ENCODE results near the gene KDM2A.
A peak's percentile ranks its signal among the peaks of the same experiment; 100 is the strongest.

The KDM2A gene

DNA sequence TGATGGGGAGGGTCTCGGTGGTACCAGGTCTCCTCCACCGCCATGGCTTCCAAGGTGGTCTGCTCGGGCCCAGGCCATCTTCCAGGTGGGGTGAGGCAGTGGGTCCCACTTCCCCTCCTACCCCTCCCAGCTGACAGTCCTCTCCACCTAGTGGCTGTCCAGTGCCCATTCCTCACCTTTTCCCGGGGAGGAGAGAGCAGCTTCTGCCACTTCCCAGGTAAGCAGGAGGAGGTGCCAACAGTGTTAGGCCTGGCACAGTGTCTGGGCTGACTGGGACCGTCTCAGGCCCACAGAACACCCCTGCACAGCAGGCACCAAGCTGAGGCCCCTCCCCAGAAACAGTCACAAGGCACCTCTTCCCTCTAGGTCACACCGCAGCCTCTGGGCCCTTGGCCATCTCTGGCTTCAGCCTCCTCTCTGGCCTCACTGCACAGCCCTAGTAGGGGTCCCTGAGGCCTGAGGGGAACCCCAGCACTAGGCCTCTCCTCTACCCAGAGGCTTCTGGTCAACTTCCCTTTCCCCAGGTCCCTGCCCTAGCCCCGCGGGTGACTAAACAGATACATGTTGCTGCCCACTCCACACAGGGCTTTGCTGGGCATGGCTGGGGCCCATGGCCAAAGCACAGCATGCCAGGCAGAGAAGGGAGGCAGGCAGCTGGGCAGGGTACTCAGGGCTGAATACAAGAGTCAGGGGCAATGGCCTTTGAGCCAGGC lies 167.7 kb downstream of the KDM2A start:
- no peak for DNase-seq

DNA sequence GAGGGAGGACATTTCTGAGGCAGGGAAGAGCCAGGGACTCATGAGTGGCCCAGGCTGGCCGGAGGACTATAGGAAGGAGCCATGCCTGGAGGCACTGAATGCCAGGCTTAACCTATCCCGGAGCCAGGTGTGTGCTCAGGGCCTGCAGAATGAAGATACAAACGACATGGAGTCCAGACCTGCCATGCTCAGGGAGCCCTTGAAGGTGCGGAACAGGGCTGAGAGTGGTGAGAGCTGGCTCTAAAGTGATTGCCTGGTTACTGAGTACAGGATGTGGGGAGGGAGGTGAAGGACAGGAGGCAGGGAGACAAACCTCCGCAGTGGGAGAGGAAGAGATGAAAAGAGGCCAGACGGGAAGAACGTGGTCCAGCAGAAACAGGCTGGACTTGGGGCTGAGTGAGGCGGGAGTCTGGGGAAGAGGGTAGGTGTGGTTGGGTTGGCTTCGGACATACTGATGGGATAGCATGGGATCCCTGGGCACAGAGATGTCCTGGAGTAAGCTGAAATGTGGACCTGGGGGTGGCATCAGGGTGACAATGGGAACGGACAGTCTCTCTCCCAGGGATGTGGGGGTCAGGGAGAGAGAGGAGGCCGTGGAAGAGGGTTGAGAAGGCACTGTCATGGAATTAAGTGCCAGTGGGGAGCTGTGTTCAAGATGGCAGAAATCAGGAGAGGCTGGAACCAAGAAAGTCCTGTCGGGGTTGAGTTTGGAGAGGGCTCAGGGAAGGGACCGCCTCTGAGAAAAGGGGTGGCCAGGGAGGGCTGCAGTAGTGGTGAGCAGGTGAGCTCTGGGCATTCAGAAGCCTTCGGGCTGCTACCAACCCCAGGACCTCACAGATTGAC lies 168.5 kb downstream of the KDM2A start:
- no peak for DNase-seq
- peaks cover 5% of the 10 kb centered on the region for H3K4me1 ChIP-seq (ENCODE audit: control insufficient read depth, low read depth, low read length)
- H3K27me3 ChIP-seq (ENCODE audit: insufficient read depth, low read length, poor library complexity), result no peaks in the 10 kb centered on the region
- H3K36me3 ChIP-seq (ENCODE audit: control insufficient read depth, insufficient read depth, low read length), result peaks cover 8% of the 10 kb centered on the region
- WGBS (ENCODE audit: extremely low coverage, insufficient coverage, low lambda C conversion rate), result no CpG with 5 or more reads among the region's 14 CpGs
- H4K8ac ChIP-seq (ENCODE audit: low read depth, low read length), result no peak overlapping the region
- H3K79me2 ChIP-seq (ENCODE audit: control insufficient read depth, insufficient read depth, low read length), result no peaks in the 10 kb centered on the region
- no peak overlapping the region for H2BK15ac ChIP-seq (replicated peaks; ENCODE audit: low read depth)
- peak overlapping the region; percentile 91 for H2AK5ac ChIP-seq (ENCODE audit: low read length)
- H3K9ac ChIP-seq (ENCODE audit: low read length), result peak overlapping the region; percentile 90
- no peak overlapping the region for H3K23ac ChIP-seq (ENCODE audit: low read length)
- H3K56ac ChIP-seq (ENCODE audit: low read length), result peak overlapping the region; percentile 93
- H3K4ac ChIP-seq (ENCODE audit: low read depth, low read length), result peak overlapping the region; percentile 25
- H2BK5ac ChIP-seq (ENCODE audit: low read length), result peak overlapping the region; percentile 39
- no peak overlapping the region for H3K4me3 ChIP-seq (ENCODE audit: low read length)
- peaks cover 8% of the 10 kb centered on the region for H3K79me1 ChIP-seq (ENCODE audit: low read length)
- peak overlapping the region; percentile 88 for H3K27ac ChIP-seq (ENCODE audit: low read depth, low read length)
- peak overlapping the region; percentile 33 for H4K5ac ChIP-seq (ENCODE audit: low read length)
- H3K4me2 ChIP-seq (ENCODE audit: low read length), result peak overlapping the region; percentile 53
- H2BK120ac ChIP-seq (ENCODE audit: low read depth, low read length), result no peak overlapping the region
- no peak overlapping the region for H3K18ac ChIP-seq (ENCODE audit: low read length)

More for the DNA sequence above, 167.7 kb downstream of the KDM2A start:
- no CpG with 5 or more reads among the region's 8 CpGs for WGBS (ENCODE audit: extremely low coverage, insufficient coverage, low lambda C conversion rate)
- no peak overlapping the region for H3K56ac ChIP-seq (ENCODE audit: low read length)
- H3K4me1 ChIP-seq (ENCODE audit: control insufficient read depth, low read depth, low read length), result peaks cover 5% of the 10 kb centered on the region
- no peak overlapping the region for H3K4me2 ChIP-seq (ENCODE audit: low read length)
- no peak overlapping the region for H3K18ac ChIP-seq (ENCODE audit: low read length)
- H2BK120ac ChIP-seq (ENCODE audit: low read depth, low read length), result no peak overlapping the region
- H2BK15ac ChIP-seq (replicated peaks; ENCODE audit: low read depth), result no peak overlapping the region
- H2BK5ac ChIP-seq (ENCODE audit: low read length), result no peak overlapping the region
- no peak overlapping the region for H4K5ac ChIP-seq (ENCODE audit: low read length)
- no peak overlapping the region for H4K8ac ChIP-seq (ENCODE audit: low read depth, low read length)
- H3K79me1 ChIP-seq (ENCODE audit: low read length), result peaks cover 8% of the 10 kb centered on the region
- no peak overlapping the region for H3K4ac ChIP-seq (ENCODE audit: low read depth, low read length)
- H3K9ac ChIP-seq (ENCODE audit: low read length), result no peak overlapping the region
- H2AK5ac ChIP-seq (ENCODE audit: low read length), result no peak overlapping the region
- no peaks in the 10 kb centered on the region for H3K27me3 ChIP-seq (ENCODE audit: insufficient read depth, low read length, poor library complexity)
- no peak overlapping the region for H3K4me3 ChIP-seq (ENCODE audit: low read length)
- no peaks in the 10 kb centered on the region for H3K79me2 ChIP-seq (ENCODE audit: control insufficient read depth, insufficient read depth, low read length)
- H3K23ac ChIP-seq (ENCODE audit: low read length), result no peak overlapping the region
- peaks cover 11% of the 10 kb centered on the region for H3K36me3 ChIP-seq (ENCODE audit: control insufficient read depth, insufficient read depth, low read length)
- no peak overlapping the region for H3K27ac ChIP-seq (ENCODE audit: low read depth, low read length)

DNA sequence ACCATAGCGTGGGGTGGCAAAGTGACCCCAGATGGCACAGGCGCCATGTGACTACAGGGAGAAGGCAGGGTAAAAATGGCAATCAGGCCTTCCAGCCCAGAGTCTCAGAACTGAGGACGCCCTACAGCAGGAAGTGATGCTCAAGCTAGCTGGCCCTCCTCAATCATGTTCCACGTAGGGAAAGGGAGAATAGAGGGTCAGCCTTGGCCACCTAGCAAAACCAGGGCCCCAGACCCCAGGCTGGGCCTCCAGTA lies 169.1 kb downstream of the KDM2A start:
- H4K5ac ChIP-seq (ENCODE audit: low read length), result peak overlapping the region; percentile 33
- peak overlapping the region; percentile 88 for H3K27ac ChIP-seq (ENCODE audit: low read depth, low read length)
- DNase-seq, result no peak
- no peak overlapping the region for H2BK120ac ChIP-seq (ENCODE audit: low read depth, low read length)
- no peak overlapping the region for H3K23ac ChIP-seq (ENCODE audit: low read length)
- H2BK5ac ChIP-seq (ENCODE audit: low read length), result peak overlapping the region; percentile 39
- peak overlapping the region; percentile 93 for H3K56ac ChIP-seq (ENCODE audit: low read length)
- peaks cover 4% of the 10 kb centered on the region for H3K36me3 ChIP-seq (ENCODE audit: control insufficient read depth, insufficient read depth, low read length)
- no CpG with 5 or more reads among the region's 4 CpGs for WGBS (ENCODE audit: extremely low coverage, insufficient coverage, low lambda C conversion rate)
- H3K27me3 ChIP-seq (ENCODE audit: insufficient read depth, low read length, poor library complexity), result no peaks in the 10 kb centered on the region
- H4K8ac ChIP-seq (ENCODE audit: low read depth, low read length), result no peak overlapping the region
- no peak overlapping the region for H3K4me3 ChIP-seq (ENCODE audit: low read length)
- peak overlapping the region; percentile 91 for H2AK5ac ChIP-seq (ENCODE audit: low read length)
- H3K79me1 ChIP-seq (ENCODE audit: low read length), result peaks cover 8% of the 10 kb centered on the region
- H3K4me1 ChIP-seq (ENCODE audit: control insufficient read depth, low read depth, low read length), result peaks cover 5% of the 10 kb centered on the region
- peak overlapping the region; percentile 90 for H3K9ac ChIP-seq (ENCODE audit: low read length)
- no peak overlapping the region for H2BK15ac ChIP-seq (replicated peaks; ENCODE audit: low read depth)
- H3K4ac ChIP-seq (ENCODE audit: low read depth, low read length), result peak overlapping the region; percentile 25
- H3K4me2 ChIP-seq (ENCODE audit: low read length), result peak overlapping the region; percentile 53
- no peak overlapping the region for H3K18ac ChIP-seq (ENCODE audit: low read length)
- no peaks in the 10 kb centered on the region for H3K79me2 ChIP-seq (ENCODE audit: control insufficient read depth, insufficient read depth, low read length)

DNA sequence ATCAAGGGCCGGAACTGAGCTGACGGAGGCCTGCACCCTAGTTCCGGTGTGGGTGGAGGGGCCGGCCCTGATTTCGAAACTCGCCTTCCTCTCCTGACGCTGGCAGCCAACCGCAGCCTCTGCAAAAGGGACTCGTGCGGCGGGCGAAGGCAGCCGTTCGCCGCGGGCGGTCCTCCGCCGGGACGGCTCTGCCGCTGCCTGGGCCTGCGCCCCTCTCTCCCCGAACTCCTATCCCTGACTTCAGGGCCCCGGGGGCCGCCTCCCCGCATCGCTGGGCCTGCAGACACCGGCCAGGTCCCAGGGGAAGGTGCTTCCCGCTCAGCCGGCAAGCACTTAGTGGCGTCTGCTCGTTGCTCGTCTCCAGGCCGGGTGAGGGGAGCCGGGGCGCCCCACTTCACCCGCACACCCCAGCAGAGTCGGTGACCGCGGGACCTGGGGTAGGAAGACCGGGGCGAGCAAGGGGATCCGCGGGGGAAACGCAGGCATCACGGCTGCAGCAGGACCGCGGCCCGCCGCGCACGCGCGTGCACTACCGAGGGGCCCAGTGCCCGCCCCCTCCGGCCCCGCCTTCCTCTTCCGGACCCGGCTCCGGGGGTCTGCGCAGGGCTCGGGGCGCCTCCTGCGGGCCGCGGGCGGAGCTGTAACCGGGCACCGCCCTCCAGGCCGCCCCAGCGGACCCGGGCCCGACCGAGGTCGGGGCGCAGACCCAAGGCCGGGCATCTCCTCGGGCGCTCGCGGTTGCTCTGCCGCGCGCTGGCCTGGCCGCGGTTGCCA lies 169.6 kb downstream of the KDM2A start:
- Histone ChIP-seq H3K79me2 (ENCODE audit: control insufficient read depth, insufficient read depth, low read length) (no peaks in the 10 kb centered on the region), H4K8ac (ENCODE audit: low read depth, low read length) (no peak overlapping the region), H3K4me2 (ENCODE audit: low read length) (peak overlapping the region; percentile 53), H3K4me3 (ENCODE audit: low read length) (peak overlapping the region; percentile 55), H3K56ac (ENCODE audit: low read length) (peak overlapping the region; percentile 93), H3K9ac (ENCODE audit: low read length) (peak overlapping the region; percentile 90), H2AK5ac (ENCODE audit: low read length) (no peak overlapping the region), H3K79me1 (ENCODE audit: low read length) (peaks cover 8% of the 10 kb centered on the region), H2BK120ac (ENCODE audit: low read depth, low read length) (no peak overlapping the region), H3K27ac (ENCODE audit: low read depth, low read length) (peak overlapping the region; percentile 88), H3K4me1 (ENCODE audit: control insufficient read depth, low read depth, low read length) (peaks cover 5% of the 10 kb centered on the region), H3K23ac (ENCODE audit: low read length) (peak overlapping the region; percentile 90), H2BK15ac (replicated peaks; ENCODE audit: low read depth) (no peak overlapping the region), H3K4ac (ENCODE audit: low read depth, low read length) (peak overlapping the region; percentile 90), H3K27me3 (ENCODE audit: insufficient read depth, low read length, poor library complexity) (no peaks in the 10 kb centered on the region), H3K36me3 (ENCODE audit: control insufficient read depth, insufficient read depth, low read length) (peaks cover 4% of the 10 kb centered on the region), H2BK5ac (ENCODE audit: low read length) (peak overlapping the region; percentile 69), H4K5ac (ENCODE audit: low read length) (peak overlapping the region; percentile 33), H3K18ac (ENCODE audit: low read length) (peak overlapping the region; percentile 85)
- DNase-seq, result peak; percentile 90
- WGBS (ENCODE audit: extremely low coverage, insufficient coverage, low lambda C conversion rate), result no CpG with 5 or more reads among the region's 87 CpGs

DNA sequence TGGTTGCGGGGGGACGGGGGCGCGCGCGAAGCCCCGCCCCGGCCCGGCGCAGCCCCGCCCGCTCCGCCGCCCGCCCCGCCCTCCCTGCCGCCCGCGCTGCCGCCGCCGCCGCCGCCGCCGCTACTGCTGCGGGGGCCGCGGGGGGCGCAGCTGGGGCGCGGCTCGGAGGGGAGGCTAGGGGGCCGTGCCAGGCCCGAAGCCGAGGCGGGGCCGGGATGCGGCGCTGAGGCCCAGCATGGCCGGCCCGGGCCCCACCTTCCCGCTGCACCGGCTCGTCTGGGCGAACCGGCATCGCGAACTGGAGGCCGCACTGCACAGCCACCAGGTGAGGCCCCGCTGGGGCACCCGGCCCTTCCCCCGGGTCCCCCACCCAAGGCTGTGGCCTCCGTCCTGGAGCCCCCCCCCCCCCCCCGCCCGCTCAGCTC lies 170.2 kb downstream of the KDM2A start, which contains the start of gene ANKRD13D:
Gene ANKRD13D (plus strand): TSS at position 78 of the 425 bp plus-strand sequence. CDS start 158 bp downstream, at position 236.
- H3K18ac ChIP-seq (ENCODE audit: low read length), result peak within 1 kb of the TSS; percentile 85
- H3K4me1 ChIP-seq (ENCODE audit: control insufficient read depth, low read depth, low read length), result peaks cover 5% of the 10 kb centered on the region
- peak within 1 kb of the TSS; percentile 91 for H2AK5ac ChIP-seq (ENCODE audit: low read length)
- no peak for DNase-seq
- no peak within 1 kb of the TSS for H4K8ac ChIP-seq (ENCODE audit: low read depth, low read length)
- H2BK15ac ChIP-seq (replicated peaks; ENCODE audit: low read depth), result no peak within 1 kb of the TSS
- peaks cover 8% of the 10 kb centered on the region for H3K79me1 ChIP-seq (ENCODE audit: low read length)
- H2BK5ac ChIP-seq (ENCODE audit: low read length), result peak within 1 kb of the TSS; percentile 69
- peak within 1 kb of the TSS; percentile 90 for H3K4ac ChIP-seq (ENCODE audit: low read depth, low read length)
- H3K79me2 ChIP-seq (ENCODE audit: control insufficient read depth, insufficient read depth, low read length), result no peaks in the 10 kb centered on the region
- peak within 1 kb of the TSS; percentile 96 for H3K4me2 ChIP-seq (ENCODE audit: low read length)
- WGBS (ENCODE audit: extremely low coverage, insufficient coverage, low lambda C conversion rate), result no CpG with 5 or more reads among the region's 56 CpGs
- H4K5ac ChIP-seq (ENCODE audit: low read length), result peak within 1 kb of the TSS; percentile 33
- H2BK120ac ChIP-seq (ENCODE audit: low read depth, low read length), result no peak within 1 kb of the TSS
- H3K4me3 ChIP-seq (ENCODE audit: low read length), result peak within 1 kb of the TSS; percentile 64
- peak within 1 kb of the TSS; percentile 98 for H3K9ac ChIP-seq (ENCODE audit: low read length)
- H3K56ac ChIP-seq (ENCODE audit: low read length), result peak within 1 kb of the TSS; percentile 98
- H3K36me3 ChIP-seq (ENCODE audit: control insufficient read depth, insufficient read depth, low read length), result peaks cover 4% of the 10 kb centered on the region
- H3K23ac ChIP-seq (ENCODE audit: low read length), result peak within 1 kb of the TSS; percentile 94
- peak within 1 kb of the TSS; percentile 88 for H3K27ac ChIP-seq (ENCODE audit: low read depth, low read length)
- no peaks in the 10 kb centered on the region for H3K27me3 ChIP-seq (ENCODE audit: insufficient read depth, low read length, poor library complexity)

All from mesendoderm (in vitro differentiated cells).